ENCODE data around the gene RPS5. TPM values are rescaled to one million over a fixed set of nuclear protein-coding genes. Genes with fewer than 3 reads are reported as not detected.

Gene RPS5
- total RNA-seq, 1 experiment from 2014 or later, result 1,487 TPM

DNA sequence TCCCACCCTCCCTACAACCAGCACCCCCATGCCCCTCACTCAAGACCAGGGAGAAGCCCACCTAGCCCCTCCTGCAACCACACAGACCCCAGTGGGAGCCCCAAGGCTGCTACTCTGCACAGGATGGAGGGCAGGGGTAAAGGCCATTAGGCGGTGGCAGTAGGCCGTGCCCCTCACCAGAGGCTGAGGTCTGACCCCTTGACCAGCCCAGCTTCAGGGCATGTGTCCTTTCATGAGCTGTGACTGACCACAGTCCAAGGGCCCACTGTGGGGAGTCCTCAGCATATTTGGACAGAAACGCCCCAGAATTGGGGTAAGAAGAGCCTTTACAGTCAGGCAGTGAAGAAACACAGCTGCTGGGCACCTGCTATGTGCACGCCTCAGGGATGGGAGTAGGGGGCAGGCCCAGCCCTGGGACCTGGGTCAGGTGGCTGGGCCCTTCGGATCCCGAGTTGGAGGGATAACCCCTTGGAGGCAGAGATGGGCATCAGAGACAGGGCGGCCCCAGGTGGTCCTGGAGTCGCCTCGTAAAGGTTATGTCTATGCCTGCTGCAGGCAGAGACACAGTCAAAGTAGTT, 1.7 kb upstream of the RPS5 start:
- intact Hi-C loops (cut with micrococcal nuclease; ENCODE audit: unreplicated experiment) (loop anchor here (5.0 kb wide), 1 partner anchor 58 kb away; the partner anchor contains the start of gene ZSCAN22), in situ Hi-C loops (cut with HindIII; ENCODE audit: low pct_unique_long_range_greater_than_20kb, low sequenced_read_pairs) (no loop called here)
- Histone ChIP-seq H3K27ac (ENCODE audit: low read length) (peak overlapping the region; percentile 99), H3K36me3 (ENCODE audit: control insufficient read depth, insufficient read depth, low read length) (peaks cover 21% of the 10 kb centered on the region), H3K27me3 (ENCODE audit: control insufficient read depth, insufficient read depth, low read length) (no peaks in the 10 kb centered on the region), H3K4me1 (ENCODE audit: control insufficient read depth, insufficient read depth, low read length) (peaks cover 37% of the 10 kb centered on the region), H3K9me3 (ENCODE audit: control insufficient read depth, insufficient read depth, low read depth, low read length) (no peaks in the 10 kb centered on the region), H3K4me3 (ENCODE audit: low read depth in 2 of 2, low read length in 2 of 2) (peak overlapping the region; percentile 97 to 98; a peak in 3 of 4 replicates)
- POLR2A ChIA-PET, result interaction anchor here (1.6 kb wide), 1 partner anchor 22 kb away, joined by 6 read pairs; no protein-coding TSS in a partner anchor
- DNase-seq (ENCODE audit: low read depth, low spot score), result no peak
- TF ChIP-seq TCF7L2 (IDR thresholded peaks at IDR 0.05; ENCODE audit: low read depth, low read length) (no peak), POLR2AphosphoS5 (IDR thresholded peaks at IDR 0.05; ENCODE audit: low read depth, low read length) (no peak), SIN3A (IDR thresholded peaks at IDR 0.05; ENCODE audit: borderline replicate concordance, insufficient read depth, low read depth, low read length) (no peak), CTCF (IDR thresholded peaks at IDR 0.05) (no peak)
- TF ChIP-seq, protein P1, sequence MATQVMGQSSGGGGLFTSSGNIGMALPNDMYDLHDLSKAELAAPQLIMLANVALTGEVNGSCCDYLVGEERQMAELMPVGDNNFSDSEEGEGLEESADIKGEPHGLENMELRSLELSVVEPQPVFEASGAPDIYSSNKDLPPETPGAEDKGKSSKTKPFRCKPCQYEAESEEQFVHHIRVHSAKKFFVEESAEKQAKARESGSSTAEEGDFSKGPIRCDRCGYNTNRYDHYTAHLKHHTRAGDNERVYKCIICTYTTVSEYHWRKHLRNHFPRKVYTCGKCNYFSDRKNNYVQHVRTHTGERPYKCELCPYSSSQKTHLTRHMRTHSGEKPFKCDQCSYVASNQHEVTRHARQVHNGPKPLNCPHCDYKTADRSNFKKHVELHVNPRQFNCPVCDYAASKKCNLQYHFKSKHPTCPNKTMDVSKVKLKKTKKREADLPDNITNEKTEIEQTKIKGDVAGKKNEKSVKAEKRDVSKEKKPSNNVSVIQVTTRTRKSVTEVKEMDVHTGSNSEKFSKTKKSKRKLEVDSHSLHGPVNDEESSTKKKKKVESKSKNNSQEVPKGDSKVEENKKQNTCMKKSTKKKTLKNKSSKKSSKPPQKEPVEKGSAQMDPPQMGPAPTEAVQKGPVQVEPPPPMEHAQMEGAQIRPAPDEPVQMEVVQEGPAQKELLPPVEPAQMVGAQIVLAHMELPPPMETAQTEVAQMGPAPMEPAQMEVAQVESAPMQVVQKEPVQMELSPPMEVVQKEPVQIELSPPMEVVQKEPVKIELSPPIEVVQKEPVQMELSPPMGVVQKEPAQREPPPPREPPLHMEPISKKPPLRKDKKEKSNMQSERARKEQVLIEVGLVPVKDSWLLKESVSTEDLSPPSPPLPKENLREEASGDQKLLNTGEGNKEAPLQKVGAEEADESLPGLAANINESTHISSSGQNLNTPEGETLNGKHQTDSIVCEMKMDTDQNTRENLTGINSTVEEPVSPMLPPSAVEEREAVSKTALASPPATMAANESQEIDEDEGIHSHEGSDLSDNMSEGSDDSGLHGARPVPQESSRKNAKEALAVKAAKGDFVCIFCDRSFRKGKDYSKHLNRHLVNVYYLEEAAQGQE (IDR thresholded peaks at IDR 0.05; ENCODE audit: insufficient read depth in 1 of 2, low read depth in 2 of 2, low read length in 1 of 2), result no peak
- CTCF ChIA-PET, result no interaction called here
- no peak for ATAC-seq
- BruUV-seq (replicated peaks), result no TSS peak

GRCh38 chr19:58385891-58386575, 1.0 kb upstream of the RPS5 start:
- H3K4me3 ChIP-seq (ENCODE audit: low read depth in 2 of 2, low read length in 2 of 2), result peak overlapping the region; percentile 97 to 98
- TF ChIP-seq CTCF (IDR thresholded peaks at IDR 0.05) (no peak), POLR2AphosphoS5 (IDR thresholded peaks at IDR 0.05; ENCODE audit: low read depth, low read length) (no peak), SIN3A (IDR thresholded peaks at IDR 0.05; ENCODE audit: borderline replicate concordance, insufficient read depth, low read depth, low read length) (no peak), TCF7L2 (IDR thresholded peaks at IDR 0.05; ENCODE audit: low read depth, low read length) (no peak)
- TF ChIP-seq, protein P1 (IDR thresholded peaks at IDR 0.05; ENCODE audit: insufficient read depth in 1 of 2, low read depth in 2 of 2, low read length in 1 of 2), result no peak
- H3K36me3 ChIP-seq (ENCODE audit: control insufficient read depth, insufficient read depth, low read length), result peaks cover 25% of the 10 kb centered on the region
- in situ Hi-C loops (cut with HindIII; ENCODE audit: low pct_unique_long_range_greater_than_20kb, low sequenced_read_pairs) (no loop called here), intact Hi-C loops (cut with micrococcal nuclease; ENCODE audit: unreplicated experiment) (loop anchor here (5.0 kb wide), 1 partner anchor 59 kb away; the partner anchor contains the start of gene ZSCAN22)
- H3K9me3 ChIP-seq (ENCODE audit: control insufficient read depth, insufficient read depth, low read depth, low read length), result no peaks in the 10 kb centered on the region
- BruUV-seq (replicated peaks), result no TSS peak
- H3K27ac ChIP-seq (ENCODE audit: low read length), result peak overlapping the region; percentile 99
- ATAC-seq, result peak; percentile 16
- ChIA-PET POLR2A (interaction anchor here (1.6 kb wide), 1 partner anchor 22 kb away, joined by 6 read pairs; no protein-coding TSS in a partner anchor), CTCF (no interaction called here)
- H3K4me1 ChIP-seq (ENCODE audit: control insufficient read depth, insufficient read depth, low read length), result peaks cover 39% of the 10 kb centered on the region
- no peak for DNase-seq (ENCODE audit: low read depth, low spot score)
- no peaks in the 10 kb centered on the region for H3K27me3 ChIP-seq (ENCODE audit: control insufficient read depth, insufficient read depth, low read length)
